ENCODE results near the gene SLC22A4.

Gene SLC22A4

GRCh38 chr5:132391870-132392269, 97.7 kb downstream of the SLC22A4 start:
- DNase-seq (ENCODE audit: low read depth in 2 of 3, low spot score in 1 of 3): no peak

DNA sequence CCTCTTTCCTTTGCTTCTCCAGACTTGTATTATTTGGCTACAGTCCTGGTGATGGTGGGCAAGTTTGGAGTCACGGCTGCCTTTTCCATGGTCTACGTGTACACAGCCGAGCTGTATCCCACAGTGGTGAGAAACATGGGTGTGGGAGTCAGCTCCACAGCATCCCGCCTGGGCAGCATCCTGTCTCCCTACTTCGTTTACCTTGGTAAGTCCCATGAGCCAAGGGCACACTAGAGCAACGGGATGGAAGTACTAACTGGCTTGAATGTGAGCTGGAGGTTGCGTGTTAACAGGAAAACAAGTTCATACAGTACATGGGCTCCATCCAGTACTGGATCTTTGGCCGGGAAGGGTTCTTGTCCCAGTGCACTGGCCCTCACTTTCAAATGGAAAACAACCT, 98.2 kb downstream of the SLC22A4 start:
- no peak for DNase-seq (ENCODE audit: low read depth in 2 of 3, low spot score in 1 of 3)

DNA sequence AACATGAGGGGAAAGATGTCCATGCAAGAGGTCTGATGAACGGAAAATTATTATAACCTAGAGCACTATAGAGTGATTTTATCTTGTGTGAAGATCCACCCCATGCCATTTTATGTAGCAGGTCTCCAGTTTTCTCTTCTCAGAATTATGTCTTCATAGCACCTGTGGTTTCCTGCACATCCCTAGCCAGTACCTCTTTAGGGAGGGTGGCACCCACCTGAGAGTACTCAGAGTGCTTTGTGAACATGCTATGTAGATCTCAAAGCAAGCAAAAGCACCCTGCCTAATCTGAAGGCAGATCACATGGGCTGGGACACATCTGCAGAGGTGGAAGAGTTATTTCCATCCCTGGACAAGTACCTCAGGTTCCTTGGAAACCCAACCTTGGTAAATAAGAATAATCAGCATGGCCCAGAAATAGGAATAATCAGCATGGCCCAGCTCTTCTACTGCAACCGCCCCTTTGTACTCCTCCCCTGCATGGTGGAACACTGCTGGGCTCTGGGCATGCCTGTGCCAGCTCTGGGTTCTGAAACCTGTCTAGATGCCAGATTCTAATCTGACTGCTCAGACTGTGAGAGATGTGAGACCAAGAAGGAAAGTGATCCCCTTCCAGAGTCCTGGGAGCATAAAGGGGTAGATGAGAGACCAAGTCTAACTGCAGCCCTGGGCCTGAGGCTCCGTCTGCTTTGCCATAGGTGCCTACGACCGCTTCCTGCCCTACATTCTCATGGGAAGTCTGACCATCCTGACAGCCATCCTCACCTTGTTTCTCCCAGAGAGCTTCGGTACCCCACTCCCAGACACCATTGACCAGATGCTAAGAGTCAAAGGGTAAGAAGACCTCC, 99.0 kb downstream of the SLC22A4 start:
- no peak for DNase-seq (ENCODE audit: low read depth in 2 of 3, low spot score in 1 of 3)
